Suprapubic skin (tissue), 4 donors: ENCODE data around the gene PSME1. TPM values are rescaled to one million over a fixed set of nuclear protein-coding genes. Genes with fewer than 3 reads are reported as not detected.

ENCODE experiments used
- DNase-seq, 2 donors: peaks; one replicate each; pipeline ENCODE4 v3.0.0-alpha.2; 2019; ENCODE audit warnings: low spot score in 2 of 2
- H3K27ac ChIP-seq: fragments of 200-600 bp; sonication (generic); one replicate; pipeline ENCODE4 v1.5.1; 2019
- H3K27me3 ChIP-seq: fragments of 200-600 bp; sonication (generic); one replicate; pipeline ENCODE4 v1.5.1; 2019
- H3K36me3 ChIP-seq: fragments of 200-600 bp; sonication (generic); one replicate; pipeline ENCODE4 v1.5.1; 2019
- H3K4me1 ChIP-seq: fragments of 200-600 bp; sonication (generic); one replicate; pipeline ENCODE4 v1.5.1; 2019
- H3K4me3 ChIP-seq: fragments of 200-600 bp; sonication (generic); one replicate; pipeline ENCODE4 v1.5.1; 2019; ENCODE audit warnings: mild to moderate bottlenecking
- H3K9me3 ChIP-seq: fragments of 200-600 bp; sonication (generic); one replicate; pipeline ENCODE4 v1.5.1; 2019
- EP300 ChIP-seq: sonication (generic); formaldehyde crosslinking; IDR thresholded peaks from one replicate; pipeline ENCODE4 v1.6.1; 2017; ENCODE audit warnings: antibody characterized with exemption
- POLR2A ChIP-seq, 2 donors: fragments of 450-650 bp; IDR thresholded peaks; one replicate each; pipeline ENCODE4 v1.6.1; 2017; ENCODE audit warnings: antibody characterized with exemption in 2 of 2, mild to moderate bottlenecking in 2 of 2, moderate library complexity in 2 of 2
- POLR2AphosphoS5 ChIP-seq, 3 donors: sonication (generic); formaldehyde crosslinking; IDR thresholded peaks; one replicate each; pipeline ENCODE4 v1.6.1; 2017; ENCODE audit warnings: antibody characterized with exemption in 3 of 3
- WGBS: methylation state at CpG from one replicate; pipeline ENCODE4 v1.1.5; 2018; 5-methylcytosine and 5-hydroxymethylcytosine counted together
- total RNA-seq, 4 donors: library from RNA; depleted of rRNA; stranded (reverse); fragments of >200 nt; gene quantifications; one replicate each; pipeline ENCODE4 v1.1.0, GENCODE V29; 2016
- TF ChIP-seq, protein P1 (sequence below), 2 donors: fragments of 200-600 bp in 1 of 2; fragments of 450-650 bp in 1 of 2; sonication (generic) in 1 of 2; IDR thresholded peaks; one replicate each; pipeline ENCODE4 v1.5.1; 2016 to 2019; ENCODE audit warnings: antibody characterized with exemption in 2 of 2, mild to moderate bottlenecking in 1 of 2, moderate library complexity in 1 of 2

Gene PSME1
- total RNA-seq, 4 donors from 2014 or later = 72.3 to 113 (median 91.1) TPM

DNA sequence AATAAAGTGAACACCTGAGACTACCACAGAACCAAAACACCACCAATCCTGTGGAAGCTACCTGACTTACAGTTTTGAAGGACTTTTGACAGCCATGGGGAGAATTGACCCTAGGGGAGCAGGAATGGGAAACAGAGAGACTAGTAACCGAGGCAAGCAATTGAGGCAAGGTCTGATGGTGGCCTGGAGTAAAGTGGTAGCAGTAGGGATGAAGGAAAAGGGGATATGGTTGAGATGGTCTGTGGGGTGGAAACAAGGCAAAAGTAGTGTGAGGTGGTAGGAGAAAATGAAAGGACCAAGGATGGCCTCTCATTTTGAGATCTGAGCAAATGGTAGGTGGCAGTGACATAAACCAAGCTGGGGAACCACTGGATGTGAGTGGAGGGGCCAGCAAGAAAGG is 20.8 kb downstream of the PSME1 start:
- Histone ChIP-seq H3K4me3 (no peak overlapping the region), H3K36me3 (peaks cover 75% of the 10 kb centered on the region), H3K9me3 (no peaks in the 10 kb centered on the region), H3K4me1 (peaks cover 15% of the 10 kb centered on the region), H3K27ac (no peak overlapping the region), H3K27me3 (no peaks in the 10 kb centered on the region)
- DNase-seq = no peak
- 86% methylated on average over 1 of the region's 1 CpG for WGBS
- TF ChIP-seq EP300 (no peak), POLR2A (IDR thresholded peaks at IDR 0.05) (no peak), POLR2AphosphoS5 (IDR thresholded peaks at IDR 0.05) (no peak)
- TF ChIP-seq, protein P1, sequence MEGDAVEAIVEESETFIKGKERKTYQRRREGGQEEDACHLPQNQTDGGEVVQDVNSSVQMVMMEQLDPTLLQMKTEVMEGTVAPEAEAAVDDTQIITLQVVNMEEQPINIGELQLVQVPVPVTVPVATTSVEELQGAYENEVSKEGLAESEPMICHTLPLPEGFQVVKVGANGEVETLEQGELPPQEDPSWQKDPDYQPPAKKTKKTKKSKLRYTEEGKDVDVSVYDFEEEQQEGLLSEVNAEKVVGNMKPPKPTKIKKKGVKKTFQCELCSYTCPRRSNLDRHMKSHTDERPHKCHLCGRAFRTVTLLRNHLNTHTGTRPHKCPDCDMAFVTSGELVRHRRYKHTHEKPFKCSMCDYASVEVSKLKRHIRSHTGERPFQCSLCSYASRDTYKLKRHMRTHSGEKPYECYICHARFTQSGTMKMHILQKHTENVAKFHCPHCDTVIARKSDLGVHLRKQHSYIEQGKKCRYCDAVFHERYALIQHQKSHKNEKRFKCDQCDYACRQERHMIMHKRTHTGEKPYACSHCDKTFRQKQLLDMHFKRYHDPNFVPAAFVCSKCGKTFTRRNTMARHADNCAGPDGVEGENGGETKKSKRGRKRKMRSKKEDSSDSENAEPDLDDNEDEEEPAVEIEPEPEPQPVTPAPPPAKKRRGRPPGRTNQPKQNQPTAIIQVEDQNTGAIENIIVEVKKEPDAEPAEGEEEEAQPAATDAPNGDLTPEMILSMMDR (IDR thresholded peaks at IDR 0.05) = no peak

DNA sequence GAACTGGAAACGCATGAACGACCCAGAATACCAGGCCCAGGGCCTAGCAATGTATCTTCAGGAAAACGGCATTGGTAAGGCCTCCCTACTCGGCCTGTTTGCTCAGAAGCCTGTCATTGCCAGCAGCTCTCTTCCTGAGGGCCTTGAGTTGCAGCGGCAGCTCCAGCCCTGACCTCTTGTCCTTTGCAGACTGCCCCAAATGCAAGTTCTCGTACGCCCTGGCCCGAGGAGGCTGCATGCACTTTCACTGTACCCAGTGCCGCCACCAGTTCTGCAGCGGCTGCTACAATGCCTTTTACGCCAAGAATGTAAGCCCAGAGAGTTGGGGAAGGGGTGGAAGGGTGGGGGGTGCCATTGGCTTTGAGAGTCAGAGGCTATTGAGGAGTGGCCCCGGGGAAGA is 21.3 kb downstream of the PSME1 start:
- no peaks in the 10 kb centered on the region for H3K9me3 ChIP-seq
- H3K4me3 ChIP-seq = no peak overlapping the region
- TF ChIP-seq, protein P1 (IDR thresholded peaks at IDR 0.05) = no peak
- TF ChIP-seq POLR2A (IDR thresholded peaks at IDR 0.05) (no peak), POLR2AphosphoS5 (IDR thresholded peaks at IDR 0.05) (no peak), EP300 (no peak)
- 93% methylated on average over 9 of the region's 12 CpGs for WGBS
- no peak for DNase-seq
- H3K27me3 ChIP-seq = no peaks in the 10 kb centered on the region
- peaks cover 19% of the 10 kb centered on the region for H3K4me1 ChIP-seq
- H3K36me3 ChIP-seq = peaks cover 70% of the 10 kb centered on the region
- no peak overlapping the region for H3K27ac ChIP-seq

DNA sequence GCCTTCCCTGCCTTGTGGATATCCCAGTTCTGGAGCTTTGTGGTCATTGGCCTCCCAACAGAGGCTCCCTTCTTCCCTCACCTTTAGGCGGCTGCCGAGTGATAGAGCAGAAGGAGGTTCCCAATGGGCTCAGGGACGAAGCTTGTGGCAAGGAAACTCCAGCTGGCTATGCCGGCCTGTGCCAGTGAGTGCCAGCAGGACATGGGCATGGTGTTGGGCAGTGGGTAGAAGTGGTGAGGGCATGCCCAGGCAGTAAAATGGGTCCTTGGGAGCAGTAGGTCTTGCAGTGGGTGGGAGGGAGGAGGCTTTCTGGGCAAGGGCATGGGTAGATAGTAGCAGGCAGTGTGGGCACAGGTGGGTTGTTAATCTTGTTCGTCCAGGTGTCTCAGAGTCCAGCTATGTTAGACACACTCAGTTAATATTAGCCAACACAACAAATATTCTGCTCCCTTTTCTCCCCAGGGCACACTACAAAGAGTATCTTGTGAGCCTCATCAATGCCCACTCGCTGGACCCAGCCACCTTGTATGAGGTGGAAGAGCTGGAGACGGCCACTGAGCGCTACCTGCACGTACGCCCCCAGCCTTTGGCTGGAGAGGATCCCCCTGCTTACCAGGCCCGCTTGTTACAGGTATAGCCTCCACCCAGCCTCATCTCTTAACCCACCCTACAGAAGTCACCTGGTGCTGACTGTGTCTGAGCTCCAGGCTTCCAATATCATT is 23.9 kb downstream of the PSME1 start:
- 69% methylated on average over 8 of the region's 11 CpGs for WGBS
- Histone ChIP-seq H3K27ac (peak overlapping the region; percentile 50), H3K4me3 (no peak overlapping the region), H3K9me3 (no peaks in the 10 kb centered on the region), H3K27me3 (no peaks in the 10 kb centered on the region), H3K4me1 (peaks cover 44% of the 10 kb centered on the region), H3K36me3 (peaks cover 67% of the 10 kb centered on the region)
- DNase-seq = no peak
- TF ChIP-seq, protein P1 (IDR thresholded peaks at IDR 0.05) = no peak
- TF ChIP-seq EP300 (no peak), POLR2AphosphoS5 (IDR thresholded peaks at IDR 0.05) (no peak), POLR2A (IDR thresholded peaks at IDR 0.05) (no peak)

DNA sequence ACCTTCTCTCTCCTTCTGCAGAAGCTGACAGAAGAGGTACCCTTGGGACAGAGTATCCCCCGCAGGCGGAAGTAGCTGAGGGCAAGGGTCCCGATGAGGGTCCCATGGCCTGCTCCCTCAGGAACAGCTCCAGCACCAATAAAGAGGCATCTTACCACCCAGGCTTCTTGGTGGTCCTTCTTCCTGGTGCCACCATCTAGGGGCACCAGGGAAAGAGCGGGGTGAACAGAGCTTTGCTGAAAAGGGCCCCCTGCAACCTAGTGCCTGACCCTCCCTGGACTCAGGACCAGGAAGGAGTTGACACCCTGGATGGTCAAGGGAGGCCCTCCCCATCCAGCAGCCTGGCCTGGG is 24.5 kb downstream of the PSME1 start:
- Histone ChIP-seq H3K36me3 (peaks cover 67% of the 10 kb centered on the region), H3K9me3 (no peaks in the 10 kb centered on the region), H3K27ac (peak overlapping the region; percentile 50), H3K27me3 (no peaks in the 10 kb centered on the region), H3K4me3 (no peak overlapping the region), H3K4me1 (peaks cover 47% of the 10 kb centered on the region)
- WGBS = 87% methylated on average over 4 of the region's 4 CpGs
- no peak for TF ChIP-seq EP300
- TF ChIP-seq POLR2AphosphoS5 (IDR thresholded peaks at IDR 0.05) = no peak
- no peak for TF ChIP-seq POLR2A (IDR thresholded peaks at IDR 0.05)
- TF ChIP-seq, protein P1 (IDR thresholded peaks at IDR 0.05) = no peak
- no peak for DNase-seq

DNA sequence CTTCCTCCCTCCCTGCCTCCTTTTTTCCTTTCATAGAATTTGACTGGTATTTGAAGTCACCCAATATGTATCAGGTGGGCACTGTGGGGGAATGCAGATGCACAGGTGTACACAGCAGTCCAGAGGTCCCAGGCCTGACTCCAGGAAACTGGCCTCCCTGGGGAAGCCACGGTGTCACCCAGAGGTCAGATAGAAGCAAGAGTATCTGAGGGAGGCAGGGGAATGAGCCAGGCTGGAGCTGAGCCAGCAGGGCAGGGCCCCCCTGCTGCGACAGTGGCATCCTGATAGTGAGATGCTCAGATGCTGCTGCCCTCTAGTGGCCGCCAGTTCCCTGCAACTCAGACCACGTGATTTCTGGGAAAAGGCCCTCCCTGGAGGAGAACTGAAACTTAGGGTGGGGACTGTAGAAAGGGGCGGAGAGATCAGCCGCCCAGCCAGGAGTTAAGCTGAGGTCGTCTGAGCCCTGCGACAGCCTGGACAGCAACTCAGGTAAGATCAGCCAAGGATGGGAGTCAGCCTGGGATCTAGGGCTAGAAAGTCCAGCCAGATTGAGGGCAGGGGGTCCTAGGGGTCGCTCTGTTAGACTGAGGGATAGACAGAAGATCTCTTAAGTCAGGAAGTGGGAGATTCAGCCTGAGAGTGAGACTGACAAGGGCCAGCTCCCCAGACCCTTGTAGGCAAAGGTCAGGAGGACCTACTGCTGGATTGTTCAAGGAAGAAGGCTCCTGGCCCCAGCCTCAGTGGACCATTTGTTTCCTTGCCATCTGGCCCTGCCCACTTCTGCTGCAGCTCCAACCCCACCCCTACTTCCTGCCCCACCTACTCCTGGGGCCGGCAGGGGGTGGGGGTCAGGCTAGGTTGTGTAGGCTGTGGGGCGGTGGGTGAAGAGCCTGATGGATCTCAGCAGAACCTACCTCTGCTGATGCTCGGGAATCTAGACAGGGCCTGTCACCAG is 25.1 kb downstream of the PSME1 start, which contains the start of gene IRF9:
Gene IRF9, plus strand, starts transcription at position 416 of the 955 bp plus-strand sequence. CDS start 880 bp downstream, outside the sequence.
- TF ChIP-seq POLR2A (IDR thresholded peaks at IDR 0.05) (peak in 1 of 2 donors; percentile 29), EP300 (no peak), POLR2AphosphoS5 (IDR thresholded peaks at IDR 0.05) (peak; percentile 82 to 98 (median 92))
- TF ChIP-seq, protein P1 (IDR thresholded peaks at IDR 0.05) = peak; percentile 91 to 96

More for the DNA sequence above, 25.1 kb downstream of the PSME1 start, which contains the start of gene IRF9:
- Histone ChIP-seq H3K9me3 (no peaks in the 10 kb centered on the region), H3K36me3 (peaks cover 67% of the 10 kb centered on the region), H3K4me1 (peaks cover 47% of the 10 kb centered on the region), H3K4me3 (peak within 1 kb of the TSS; percentile 64), H3K27me3 (no peaks in the 10 kb centered on the region), H3K27ac (peak within 1 kb of the TSS; percentile 83)
- peak; percentile 97 to 98 for DNase-seq
- WGBS = 1% methylated on average over 12 of the region's 12 CpGs
